ENCODE data around the gene DRC1.

- TF ChIP-seq EP300 (IDR thresholded peaks at IDR 0.05) (no peak), CTCF (IDR thresholded peaks at IDR 0.05) (no peak)
Observed at GRCh38 chr2:26424221-26424620, 22.5 kb downstream of the DRC1 start.
